Inflammatory macrophage treated with lipopolysaccharide for 1 hour (primary cell): ENCODE measurements around the gene SULT1C2.
"Not testable (repeated sequence)": the region's sequence is repeated elsewhere in the genome, so short reads cannot be mapped to it uniquely, and the experiment has no call there.

Experiments
- DNase-seq, 2 donors: peaks; one replicate each; pipeline ENCODE4 v3.0.0-alpha.2; 2020 to 2022

SULT1C2 gene

GRCh38 chr2:108288534-108289106 is at the start of gene SULT1C2:
Gene SULT1C2, plus strand, starts transcription at chr2:108288895. Its CDS starts 4,773 bp downstream, at chr2:108293668.
- peak in 1 of 2 donors; percentile 40 for DNase-seq

- no peak for DNase-seq
These were observed 48.9 kb upstream of the SULT1C2 start, which contains the start of gene SULT1C3 for GRCh38 chr2:108239786-108240185. Gene SULT1C3, plus strand, starts transcription at chr2:108239968. Its CDS starts 7,227 bp downstream, at chr2:108247195.

GRCh38 chr2:108240966-108241365 is 47.7 kb upstream of the SULT1C2 start:
- DNase-seq: no peak

DNA sequence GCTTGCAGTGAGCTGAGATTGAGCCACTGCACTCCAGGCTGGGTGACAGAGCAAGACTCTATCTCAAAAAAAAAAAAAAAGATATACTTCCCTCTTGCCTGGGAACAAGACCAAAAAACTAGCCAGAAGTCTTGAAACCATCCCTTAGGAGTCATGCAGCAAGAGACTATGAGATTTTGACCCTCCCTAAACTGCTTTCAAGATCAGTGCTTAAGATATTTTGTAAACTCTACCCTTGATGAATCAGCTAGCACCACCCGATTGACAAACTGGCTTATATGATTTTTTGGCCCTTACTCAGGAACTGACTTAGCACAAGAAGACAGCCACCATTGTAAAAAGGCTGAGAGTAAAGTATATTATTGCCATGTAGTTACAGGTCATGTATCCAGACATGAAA is 45.1 kb upstream of the SULT1C2 start:
- DNase-seq: peak in 1 of 2 donors; percentile 10

- DNase-seq: peak in 1 of 2 donors; percentile 28
These were observed 43.9 kb upstream of the SULT1C2 start for GRCh38 chr2:108244667-108245414.

GRCh38 chr2:108253106-108253505 is 35.6 kb upstream of the SULT1C2 start:
- DNase-seq: no peak

GRCh38 chr2:108257757-108258331 is 30.9 kb upstream of the SULT1C2 start:
- DNase-seq: no peak

GRCh38 chr2:108260773-108261172 is 27.9 kb upstream of the SULT1C2 start:
- no peak for DNase-seq

DNA sequence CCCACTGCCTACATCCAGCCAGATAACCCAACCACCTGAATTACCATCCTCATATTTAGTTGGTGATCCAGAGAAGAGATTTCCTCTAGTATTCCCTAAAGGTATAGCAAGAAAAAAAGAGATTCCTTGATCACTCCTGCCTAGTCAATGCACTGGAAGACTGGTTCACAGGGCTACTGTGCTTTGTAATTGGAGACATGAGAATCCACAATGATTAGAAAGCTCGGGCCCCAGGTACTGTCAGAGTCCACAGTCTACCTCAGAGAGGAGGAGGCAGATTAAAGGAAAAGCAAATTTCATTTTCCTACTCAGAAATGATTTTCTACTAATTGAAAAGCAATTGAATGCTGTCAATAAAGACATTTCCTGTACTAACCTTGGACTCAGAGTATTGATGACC is 26.7 kb upstream of the SULT1C2 start:
- no peak for DNase-seq

DNA sequence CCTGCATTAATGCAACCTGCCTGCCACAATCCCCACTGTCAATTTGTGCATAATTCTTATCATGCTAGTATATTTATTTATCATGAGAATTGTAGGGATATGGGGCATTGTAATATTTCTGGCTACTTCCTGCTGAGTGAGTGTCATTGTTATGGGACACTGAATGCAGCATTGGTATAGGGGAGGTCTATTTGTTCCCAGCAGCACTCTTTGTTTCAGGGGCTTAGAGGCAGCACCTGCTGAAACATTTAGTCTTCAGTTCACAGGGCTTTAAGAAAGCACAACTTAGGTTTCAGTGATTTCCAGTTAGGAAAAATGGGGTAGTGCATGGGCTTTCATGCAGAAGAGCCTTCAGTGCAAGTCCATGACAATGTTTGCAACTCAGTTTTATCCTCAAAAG is 25.3 kb upstream of the SULT1C2 start:
- DNase-seq: no peak

- DNase-seq: no peak
These were observed 22.5 kb upstream of the SULT1C2 start for GRCh38 chr2:108266218-108266617.

GRCh38 chr2:108267101-108267500 is 21.6 kb upstream of the SULT1C2 start:
- DNase-seq: peak; percentile 50 to 83

DNA sequence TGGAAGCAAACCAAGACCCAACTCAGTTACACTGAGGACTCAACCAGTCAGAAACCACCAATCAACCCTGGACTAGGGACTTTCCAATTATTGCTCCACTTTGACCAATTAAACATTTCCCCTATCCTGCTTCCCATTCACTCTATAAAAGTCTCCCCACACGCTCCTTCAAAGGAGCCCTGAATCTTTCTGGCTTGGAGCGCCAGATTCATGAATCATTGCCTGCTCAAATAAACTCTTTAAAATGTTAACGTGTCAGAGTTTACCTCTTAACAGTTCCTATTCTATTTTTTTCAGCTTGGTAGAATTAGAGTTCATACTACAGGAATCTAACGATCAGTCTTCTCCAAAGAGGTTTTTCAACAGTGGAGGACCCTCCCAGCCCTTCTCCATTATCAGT is 20.7 kb upstream of the SULT1C2 start:
- DNase-seq: peak; percentile 14 to 60

DNA sequence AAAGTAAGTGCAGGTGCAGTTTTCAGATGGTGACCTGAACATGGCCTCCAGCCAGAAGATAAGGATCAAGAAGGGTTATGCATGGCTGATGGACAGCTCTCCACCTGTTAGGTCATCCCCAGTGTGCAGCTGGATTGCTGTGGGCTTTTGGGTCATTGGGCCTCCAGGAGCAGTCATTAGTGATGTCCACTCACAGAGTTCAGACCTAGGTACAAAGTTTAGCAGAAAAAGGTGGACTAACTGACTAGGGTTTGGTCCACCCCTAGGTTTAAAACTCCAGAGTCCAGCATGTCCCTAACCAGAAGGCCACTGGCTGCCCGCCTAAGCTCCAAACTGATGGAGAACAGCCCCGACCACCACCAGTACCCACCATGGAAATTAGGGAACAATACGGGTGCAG is 18.3 kb upstream of the SULT1C2 start:
- DNase-seq: no peak

- peak in 1 of 2 donors; percentile 12 for DNase-seq
These were observed 17.8 kb upstream of the SULT1C2 start for GRCh38 chr2:108270768-108271506.

DNA sequence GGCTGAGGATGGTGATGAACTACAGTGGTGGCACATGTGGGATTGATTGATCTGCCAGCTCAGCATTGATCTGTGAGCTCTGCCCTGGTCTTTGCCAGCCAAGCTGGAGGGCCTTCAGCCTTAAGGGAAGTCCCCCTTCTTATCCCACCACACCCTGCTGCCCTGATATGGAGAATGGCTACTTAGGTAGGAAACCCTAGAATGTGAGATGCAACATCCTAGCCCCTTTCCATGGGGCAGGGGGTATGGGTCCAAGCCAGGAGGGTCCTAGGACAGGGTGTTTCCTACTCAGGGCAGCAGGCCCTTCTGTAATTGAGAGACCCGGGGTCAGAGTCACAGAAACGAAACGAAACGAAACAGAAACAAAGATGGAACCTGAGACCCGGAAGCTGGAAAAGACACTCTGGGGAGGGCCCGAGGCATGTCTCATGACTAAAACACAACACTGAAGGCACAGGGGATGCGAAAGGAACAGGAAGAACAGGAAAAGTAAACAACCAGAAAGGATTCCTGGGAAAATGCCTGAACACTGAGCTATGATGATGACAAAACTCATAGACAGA is 16.9 kb upstream of the SULT1C2 start:
- DNase-seq: no peak

DNA sequence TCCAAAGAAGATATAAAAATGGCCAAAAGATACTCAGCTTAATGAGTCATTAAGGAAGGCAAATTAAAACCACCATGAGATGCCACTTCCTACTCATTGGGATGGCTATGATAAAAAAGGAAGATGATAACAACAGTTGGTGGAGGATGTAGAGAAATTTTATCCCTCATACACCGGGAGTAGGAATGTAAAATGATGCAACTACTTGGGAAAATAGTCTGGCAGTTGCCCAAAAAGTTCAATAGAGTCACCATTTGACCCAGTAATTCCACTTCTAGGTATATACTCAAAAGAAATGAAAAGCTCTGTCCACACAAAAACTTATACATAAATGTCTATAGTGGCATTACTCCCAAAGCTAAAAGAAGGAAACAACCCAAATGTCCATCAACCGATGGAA is 10.1 kb upstream of the SULT1C2 start:
- DNase-seq: no peak

- DNase-seq: no peak
These were observed 9.2 kb upstream of the SULT1C2 start for GRCh38 chr2:108279468-108279867.

GRCh38 chr2:108280466-108280865 is 8.2 kb upstream of the SULT1C2 start:
- DNase-seq: no peak

DNA sequence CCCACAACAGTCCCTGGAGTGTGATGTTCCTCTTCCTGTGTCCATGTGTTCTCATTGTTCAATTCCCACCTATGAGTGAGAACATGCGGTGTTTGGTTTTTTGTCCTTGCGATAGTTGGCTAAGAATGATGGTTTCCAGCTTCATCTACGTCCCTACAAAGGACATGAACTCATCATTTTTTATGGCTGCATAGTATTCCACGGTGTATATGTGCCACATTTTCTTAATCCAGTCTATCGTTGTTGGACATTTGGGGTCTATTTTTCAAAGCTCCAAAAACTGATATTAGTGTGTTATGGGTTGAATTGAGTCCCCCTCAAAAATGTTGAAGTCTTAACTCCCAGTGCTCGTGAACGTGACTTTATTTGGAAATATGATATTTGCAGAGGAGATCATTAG is 4.1 kb upstream of the SULT1C2 start:
- DNase-seq: not testable (repeated sequence)

DNA sequence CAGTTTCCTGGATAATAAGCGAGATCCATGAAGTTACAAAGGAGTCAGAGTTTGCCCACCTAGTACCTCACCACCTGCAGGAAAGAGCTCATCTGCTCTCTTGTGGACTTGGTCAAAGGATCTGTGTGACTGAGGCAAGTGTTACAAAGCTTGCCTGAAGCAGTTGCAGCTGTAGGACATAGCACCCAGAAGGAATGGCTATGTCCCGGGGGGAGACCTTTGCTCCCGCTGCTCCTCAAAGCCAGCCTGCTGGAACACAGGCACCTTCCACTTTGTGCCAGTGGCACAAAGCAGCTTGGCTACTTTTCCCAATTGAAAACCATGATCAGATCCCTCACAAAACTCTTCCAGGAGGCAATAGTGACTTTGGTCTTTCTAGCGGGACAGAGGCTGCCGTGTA is 3.1 kb upstream of the SULT1C2 start:
- no peak for DNase-seq

GRCh38 chr2:108287169-108287568 is 1.5 kb upstream of the SULT1C2 start:
- DNase-seq: no peak

DNA sequence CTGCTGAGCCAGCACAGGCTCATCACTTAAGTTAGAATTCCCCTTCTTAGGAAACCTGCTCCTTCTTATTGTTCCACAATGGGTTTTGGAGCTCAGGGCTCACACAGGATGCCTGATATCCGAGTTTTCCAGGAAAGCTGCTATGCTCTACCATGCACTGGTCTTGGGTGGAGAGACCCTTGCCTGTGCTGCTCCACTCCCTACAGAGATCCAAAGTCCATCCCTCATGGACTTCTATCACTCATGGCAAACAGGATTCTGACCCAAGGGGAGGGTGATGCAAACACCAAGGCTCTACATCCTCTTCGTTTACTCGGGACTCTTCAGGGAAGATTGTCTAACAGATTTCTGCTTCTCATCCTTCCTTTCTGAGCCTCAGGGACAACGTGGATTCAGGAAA is 5.2 kb downstream of the SULT1C2 start:
- no peak for DNase-seq
